Activated CD4-positive, alpha-beta T cell treated with anti-CD3 and anti-CD28 coated beads for 4 hours (primary cell): Measurements from ENCODE around the gene PTN.

Source experiments
- DNase-seq, 2 donors: peaks; one replicate each; pipeline ENCODE4 v3.0.0-alpha.2; 2020

PTN gene, protein sequence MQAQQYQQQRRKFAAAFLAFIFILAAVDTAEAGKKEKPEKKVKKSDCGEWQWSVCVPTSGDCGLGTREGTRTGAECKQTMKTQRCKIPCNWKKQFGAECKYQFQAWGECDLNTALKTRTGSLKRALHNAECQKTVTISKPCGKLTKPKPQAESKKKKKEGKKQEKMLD

DNA sequence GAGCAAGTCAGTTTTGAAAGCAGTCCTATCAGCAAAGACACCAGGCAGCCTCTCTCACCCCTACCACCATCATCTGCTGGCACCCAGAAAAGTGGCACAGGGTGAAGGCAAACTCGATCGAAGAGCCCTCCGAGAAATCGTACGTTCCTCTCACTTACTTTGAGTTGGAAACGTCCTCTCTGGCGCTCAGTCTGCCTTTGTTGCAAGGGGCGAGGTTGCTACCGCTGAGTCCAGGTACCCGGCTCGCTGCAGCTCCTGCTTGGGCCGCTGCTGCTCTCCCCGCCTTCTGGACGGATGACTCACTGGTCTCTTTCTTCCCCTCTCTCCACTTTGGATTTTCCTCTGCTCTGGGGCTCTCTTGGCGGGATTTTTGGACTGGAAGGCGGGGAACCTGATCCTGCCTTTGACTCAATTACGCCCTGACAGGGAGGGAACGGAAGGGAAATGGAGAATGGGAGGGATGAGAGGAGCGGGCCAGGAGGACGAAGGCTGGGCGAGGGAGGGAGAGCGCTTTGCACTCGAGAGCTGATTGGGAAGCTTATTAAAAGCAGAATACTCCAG lies at the start of gene PTN:
PTN (minus strand) TSS at position 453 of the 561 bp plus-strand sequence. CDS start 88,760 bp downstream, outside the sequence.
- no peak for DNase-seq

DNA sequence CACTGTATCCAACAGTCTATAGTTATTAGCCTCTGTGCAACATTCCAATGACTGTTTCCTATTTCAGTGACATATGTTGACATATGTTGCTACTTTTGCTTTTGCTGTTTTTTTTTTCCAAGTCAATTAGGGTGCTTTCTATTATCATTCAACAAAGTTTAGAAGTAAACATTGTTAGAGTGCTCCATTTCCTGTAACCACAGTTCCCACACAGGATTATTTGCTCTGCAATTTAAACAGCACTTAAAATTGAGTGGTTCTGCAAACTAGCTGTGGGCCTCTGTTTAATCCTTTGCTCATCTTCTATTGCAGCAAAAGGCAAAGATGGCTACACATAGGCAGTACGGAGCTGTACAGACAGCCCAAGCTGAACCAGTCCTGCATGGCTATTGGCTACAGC lies 46.5 kb upstream of the PTN start:
- DNase-seq, result no peak

DNA sequence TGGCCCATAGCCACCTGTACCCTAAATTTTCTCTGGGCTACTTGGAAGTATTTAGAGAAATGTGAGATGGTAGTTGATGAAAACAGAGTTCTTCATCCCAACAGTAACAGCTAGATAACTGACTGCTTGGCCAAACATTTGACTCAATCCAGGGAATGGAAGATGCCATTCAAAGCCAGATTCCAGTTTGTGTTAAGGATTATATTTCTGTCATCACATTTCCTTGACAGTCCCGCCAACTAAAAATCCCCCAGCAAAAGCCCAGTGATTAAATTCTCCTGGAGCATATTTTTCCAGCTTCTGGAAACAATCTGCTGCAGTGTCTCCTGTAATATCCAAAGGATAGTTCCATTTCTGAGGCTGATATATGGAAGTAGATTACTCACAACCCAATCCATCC lies 45.4 kb upstream of the PTN start:
- no peak for DNase-seq

DNA sequence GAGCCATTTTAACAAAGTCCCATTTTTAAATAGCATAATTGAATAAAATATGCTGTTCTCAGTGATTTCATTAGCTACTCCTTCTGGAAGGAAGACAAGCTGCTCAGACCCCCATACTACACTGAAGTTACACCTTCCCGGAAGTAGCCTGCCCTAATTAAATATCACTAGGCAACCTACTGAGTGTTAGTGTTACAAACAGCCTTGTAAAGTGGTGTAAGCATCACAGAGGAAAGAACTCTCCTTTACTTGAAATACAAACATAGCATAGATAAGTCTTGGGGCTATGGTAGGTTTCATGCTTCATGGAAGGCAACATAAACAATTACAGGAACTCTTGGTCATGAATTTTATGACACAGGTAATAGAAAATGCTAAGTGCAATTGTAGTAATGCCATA lies 43.4 kb upstream of the PTN start:
- no peak for DNase-seq

DNA sequence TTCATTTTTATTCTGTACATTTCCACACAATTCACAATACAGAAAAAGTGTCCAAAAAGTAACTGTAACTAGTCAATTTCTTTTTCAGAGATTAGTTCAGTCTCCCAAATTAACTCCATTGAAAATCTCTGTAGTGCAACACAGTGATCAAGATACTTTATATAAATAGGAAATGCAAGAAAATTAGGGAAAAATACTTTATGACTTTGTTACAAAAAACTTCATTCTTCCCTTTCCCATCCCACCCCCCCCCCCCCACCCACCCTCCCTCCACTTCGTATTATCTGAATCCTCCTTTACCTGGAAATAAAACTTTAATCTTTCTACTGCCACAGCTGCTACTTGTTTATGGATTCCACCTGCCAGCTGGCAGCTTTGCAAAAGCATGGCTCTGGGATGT lies 37.5 kb upstream of the PTN start:
- no peak for DNase-seq

DNA sequence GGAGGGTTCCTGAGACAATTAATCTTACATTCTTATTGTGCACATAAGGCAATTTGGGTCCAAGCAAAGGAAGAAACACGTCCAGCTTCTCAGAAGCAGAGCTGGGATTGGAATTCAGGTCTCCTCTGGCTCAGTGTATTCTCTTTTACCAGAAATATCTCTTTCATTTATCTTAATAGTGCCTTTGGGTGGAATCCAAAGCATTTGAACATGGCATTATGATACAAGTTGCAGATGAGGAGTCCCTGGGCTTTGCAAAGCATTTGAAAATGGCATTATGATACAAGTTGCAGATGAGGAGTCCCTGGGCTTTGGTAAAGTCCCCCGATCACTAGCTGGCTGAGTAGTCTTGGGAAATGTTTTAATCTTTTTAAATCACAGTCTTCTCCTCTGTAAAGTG lies 30.0 kb upstream of the PTN start:
- DNase-seq, result no peak

DNA sequence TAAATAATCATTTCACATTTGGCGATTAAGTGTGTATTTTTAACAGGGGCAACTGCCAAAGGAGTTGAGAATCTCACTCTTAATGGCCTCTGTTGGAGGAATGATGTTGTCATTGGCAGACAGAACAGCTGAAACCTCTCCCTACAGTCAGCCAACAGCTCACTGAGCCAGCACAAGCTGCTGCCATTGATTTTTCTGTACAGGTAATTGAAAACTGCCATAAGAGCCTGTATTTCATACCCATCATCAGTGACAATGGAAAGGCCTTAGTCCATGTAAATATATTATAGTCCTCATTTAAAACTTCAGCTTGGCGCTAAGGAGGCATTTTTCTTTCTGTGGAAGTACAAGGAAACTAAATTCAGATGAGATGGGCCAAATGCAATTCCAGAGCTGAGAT lies 28.1 kb upstream of the PTN start:
- DNase-seq, result no peak

DNA sequence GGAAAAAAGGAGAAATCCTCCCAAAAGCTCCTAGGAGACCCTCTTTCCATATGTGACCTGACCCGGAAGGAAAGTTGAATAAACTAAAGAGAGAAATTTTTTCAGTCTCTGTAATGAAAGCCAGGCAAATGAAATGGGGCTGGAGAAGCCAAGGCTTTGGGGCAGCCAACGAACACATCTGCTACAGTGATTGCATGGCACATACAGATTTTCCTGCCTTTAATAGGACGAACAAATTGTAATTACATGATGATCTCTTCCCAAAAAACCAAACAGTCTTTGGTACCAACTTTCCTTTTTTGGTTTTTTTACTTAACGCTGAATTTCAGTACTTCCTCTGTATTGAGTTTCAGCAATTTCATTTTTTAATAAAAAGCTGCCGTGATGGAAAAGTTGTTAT lies 23.5 kb upstream of the PTN start:
- DNase-seq, result no peak

DNA sequence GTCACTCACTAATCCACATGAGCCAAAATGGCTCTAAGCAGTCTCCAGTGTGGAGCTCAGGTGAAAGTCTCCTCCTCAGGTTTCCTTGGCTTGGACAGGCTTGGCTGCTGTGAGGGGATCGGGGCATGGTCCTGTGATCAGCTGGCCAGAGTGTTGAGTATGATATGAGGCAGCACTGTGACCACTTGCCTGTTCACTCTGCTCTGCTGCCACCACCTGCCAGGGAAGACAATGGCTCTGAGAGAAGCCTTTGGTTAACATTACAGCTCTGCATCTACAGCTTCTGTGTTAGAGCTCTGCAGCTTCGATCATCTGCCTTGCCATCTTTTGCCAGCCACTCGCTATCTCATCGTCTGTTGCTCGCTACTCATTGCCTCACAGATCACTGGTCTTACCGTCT lies 20.1 kb upstream of the PTN start:
- no peak for DNase-seq

DNA sequence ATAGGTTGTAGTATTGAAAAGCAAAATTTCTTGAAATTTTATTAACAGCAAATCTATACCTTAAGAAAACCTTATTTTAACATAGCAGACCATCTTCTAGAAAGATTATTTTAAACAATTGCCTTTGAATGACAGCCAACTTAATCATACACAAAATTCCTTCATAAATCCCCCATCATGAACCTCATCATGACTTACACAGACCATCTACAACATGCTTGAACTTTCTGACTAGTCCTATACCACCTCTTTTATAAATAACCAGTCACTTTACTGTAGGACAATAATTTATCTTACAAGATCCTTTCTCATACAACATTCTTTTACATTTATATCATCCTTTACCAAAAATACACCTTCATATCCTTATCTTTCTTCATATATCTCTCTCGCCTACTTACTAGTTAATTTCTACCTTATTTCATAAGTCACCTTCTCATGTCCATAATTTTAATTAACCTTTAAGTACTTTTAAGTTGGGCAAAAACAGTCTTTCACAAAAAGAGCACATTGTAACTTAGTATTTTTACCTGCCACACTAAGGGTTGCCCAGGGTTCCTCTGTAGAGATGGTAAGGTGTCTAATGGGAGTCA lies 16.6 kb upstream of the PTN start:
- no peak for DNase-seq

DNA sequence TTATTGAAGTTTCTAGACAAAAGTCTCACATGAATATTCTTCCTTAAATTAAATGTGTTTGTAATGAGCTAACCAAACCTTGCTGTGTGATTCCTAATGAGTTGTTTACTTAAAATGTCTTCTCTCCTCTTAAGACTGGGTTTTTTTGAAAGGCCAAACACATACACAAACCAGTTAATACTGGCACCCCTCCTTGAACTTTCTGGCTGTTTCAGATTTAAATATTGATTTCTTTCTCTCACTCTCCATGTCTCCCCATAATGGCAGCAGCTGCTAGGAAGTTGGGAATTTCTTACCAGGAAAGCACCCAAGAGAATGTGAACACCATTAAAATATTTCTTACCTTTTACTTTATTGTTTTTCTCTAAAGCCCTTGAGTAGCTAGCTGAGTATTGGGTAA lies 11.4 kb upstream of the PTN start:
- no peak for DNase-seq

DNA sequence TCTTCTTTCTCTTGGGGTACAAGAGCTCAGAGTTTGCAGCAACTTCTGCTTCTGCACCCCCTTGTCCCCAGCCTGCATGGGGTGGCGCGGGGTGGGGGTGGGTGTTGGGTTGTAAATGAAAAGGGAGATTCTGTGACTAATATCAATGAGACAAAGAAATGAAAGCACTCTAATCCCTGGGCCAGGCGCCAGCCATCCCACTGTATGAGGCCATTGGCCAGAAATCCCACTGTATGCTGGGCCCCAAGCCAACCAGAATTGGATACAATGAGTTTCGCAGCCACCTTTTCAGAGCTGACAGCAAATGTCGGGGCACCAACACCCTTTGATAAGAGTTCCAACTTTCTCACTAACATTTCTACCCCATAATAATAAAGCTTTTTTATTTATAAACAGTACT lies 10.9 kb upstream of the PTN start:
- DNase-seq, result no peak

DNA sequence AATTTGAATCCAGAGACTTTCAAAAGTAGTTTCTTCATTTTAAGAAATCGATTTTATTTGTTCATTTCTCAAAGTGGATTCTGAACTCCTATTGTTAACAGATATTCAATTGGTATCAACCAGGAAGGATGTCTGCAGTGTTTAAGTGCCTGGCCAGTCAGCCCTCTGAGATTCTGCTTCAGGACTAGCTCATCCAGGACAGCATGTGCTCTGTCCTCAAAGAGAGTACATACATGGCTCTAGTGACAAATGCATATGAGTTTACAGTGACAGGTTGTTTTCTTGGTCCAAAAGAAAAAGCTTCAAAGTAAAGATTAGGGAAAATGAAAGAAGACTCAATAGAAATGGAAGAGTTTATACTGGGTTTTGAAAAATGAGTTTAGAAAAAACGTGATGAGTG lies 8.4 kb upstream of the PTN start:
- DNase-seq, result no peak

DNA sequence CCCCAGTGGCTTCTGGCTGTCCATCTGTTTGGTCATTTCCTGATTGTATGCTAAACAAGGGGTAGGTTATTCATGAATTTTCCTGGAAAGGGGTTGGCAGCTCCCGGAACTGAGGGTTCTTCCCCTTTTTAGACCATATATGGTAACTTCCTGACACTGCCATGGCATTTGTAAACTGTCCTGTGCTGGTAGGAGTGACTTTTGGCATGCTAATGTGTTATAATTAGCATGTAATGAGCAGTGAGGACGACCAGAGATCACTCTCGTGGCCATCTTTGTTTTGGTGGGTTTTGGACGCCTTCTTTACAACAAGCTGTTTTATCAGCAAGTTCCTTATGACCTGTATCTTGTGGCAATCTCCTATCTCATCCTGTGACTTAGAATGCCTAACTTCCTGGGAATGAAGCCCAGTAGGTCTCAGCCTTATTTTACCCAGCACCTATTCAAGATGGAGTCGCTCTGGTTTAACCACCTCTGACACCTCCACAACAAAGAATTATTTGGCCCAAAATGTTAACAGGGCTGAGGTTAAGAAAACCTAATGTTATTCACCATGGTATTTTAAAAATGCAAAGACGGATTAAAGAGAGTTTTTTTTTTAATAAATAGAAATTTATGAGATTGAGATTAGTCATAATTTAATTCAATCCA lies 2.4 kb upstream of the PTN start:
- DNase-seq, result no peak

DNA sequence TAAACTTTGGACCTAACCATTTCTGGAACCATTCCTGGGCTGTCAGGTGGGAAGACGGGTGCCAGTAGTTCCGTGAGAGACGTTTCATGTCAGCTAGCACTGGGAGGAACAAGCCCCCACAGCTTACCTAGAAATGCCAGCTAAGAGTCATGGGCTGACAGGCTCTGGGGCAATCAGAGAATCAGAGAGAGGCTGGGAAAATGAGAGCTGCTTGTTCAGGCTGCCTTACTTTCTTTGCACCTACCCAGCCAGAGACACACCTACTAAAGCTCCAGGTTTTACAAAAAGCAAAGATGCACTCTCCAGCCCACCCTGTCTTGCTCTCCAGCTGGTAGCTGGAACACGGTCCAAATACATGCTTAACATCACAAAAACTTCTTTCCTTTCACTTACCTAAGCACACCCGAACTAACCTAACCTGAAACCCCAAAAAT lies 688 bp downstream of the PTN start:
- no peak for DNase-seq

DNA sequence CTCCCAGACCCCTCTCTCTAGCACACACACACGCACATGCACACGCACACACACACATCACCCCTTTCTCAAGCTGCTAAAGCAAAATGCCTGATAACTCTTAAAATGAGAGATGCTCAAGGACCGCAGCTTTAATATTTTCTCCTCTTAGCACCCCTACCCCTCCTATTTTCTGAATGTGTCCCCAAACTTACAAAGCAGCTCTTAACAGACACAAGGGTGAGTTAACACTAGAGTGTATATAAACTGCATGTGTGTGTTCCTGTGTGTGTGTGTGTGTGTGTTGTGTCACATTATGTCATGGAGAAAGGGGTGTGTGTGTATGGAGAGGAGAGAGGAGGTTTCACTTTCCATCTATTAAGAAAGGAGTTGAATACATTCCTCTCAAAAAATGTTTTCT lies 1.3 kb downstream of the PTN start:
- no peak for DNase-seq

DNA sequence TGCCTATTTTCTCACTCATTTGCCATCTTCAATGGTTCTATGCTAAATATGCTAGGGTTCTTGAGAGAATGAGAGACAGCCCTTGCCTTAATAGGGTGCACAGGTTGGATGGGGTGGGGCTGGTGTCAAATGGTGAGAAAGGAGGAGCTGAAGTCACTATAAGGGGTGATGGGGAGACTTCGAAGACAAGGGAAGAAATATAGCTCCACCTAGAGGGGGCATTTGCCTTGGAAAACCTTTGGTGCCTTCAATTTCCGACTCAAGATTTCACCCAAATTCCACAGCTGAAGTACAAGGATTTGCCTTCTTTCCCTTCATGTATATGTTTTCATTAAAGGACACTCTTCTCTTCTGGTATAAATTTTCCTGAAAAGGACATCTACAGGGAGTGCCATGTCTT lies 5.6 kb downstream of the PTN start:
- no peak for DNase-seq

DNA sequence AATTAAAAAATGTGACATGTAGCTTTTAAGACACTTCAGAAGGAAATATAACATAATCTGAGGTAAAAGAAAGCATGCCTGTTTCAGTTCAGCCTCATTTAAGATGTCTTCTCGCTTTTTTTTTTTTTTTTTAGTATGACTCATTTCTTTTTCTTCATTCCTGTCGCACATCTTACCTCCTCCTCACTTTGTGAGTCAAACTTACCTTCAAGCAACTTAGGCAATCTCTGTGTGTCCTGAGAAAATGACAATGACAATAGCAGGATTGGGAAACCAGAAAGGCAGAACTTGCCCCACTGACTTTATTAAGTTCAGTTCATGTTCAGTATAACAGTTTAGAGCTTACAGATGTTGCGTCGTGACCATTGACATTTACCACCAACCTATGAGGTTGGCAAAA lies 7.7 kb downstream of the PTN start:
- no peak for DNase-seq

DNA sequence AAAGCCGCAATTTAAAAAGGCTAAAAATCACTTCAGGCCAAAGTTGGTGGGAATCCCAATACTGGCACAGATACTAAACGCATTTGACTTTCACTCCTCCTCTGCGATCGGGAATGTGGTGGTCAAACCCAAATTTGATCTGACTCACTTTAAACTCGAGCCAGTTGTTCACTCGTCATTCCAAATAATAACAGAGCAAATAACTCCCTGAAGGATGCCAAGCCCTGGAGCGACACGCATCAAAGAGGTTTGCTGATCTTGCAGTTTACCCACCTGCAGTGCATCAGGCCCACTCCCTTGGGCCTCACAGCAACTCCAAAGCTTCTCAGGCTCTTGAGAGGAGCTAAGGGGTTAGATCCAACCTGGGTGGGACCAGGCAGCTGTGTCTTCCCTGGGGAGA lies 12.2 kb downstream of the PTN start:
- DNase-seq, result no peak

DNA sequence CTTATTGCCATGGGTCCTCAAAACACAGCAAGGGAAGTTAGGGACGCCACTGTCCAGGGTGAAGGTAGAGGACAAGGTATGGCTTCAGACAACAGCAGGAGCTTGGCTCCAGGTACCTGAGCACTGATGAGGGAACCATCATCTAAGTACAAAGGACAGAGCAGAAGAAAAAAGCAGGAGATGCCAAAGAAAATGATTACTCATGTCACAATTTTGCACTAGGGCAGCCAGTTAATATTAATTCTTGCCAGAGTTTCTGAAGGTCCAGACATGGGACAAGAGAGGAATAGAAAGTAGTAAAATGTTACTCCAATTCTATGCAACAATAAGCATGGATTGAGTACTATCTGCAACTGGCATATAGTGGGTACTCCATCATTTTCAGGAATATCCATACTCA lies 14.1 kb downstream of the PTN start:
- DNase-seq, result no peak

DNA sequence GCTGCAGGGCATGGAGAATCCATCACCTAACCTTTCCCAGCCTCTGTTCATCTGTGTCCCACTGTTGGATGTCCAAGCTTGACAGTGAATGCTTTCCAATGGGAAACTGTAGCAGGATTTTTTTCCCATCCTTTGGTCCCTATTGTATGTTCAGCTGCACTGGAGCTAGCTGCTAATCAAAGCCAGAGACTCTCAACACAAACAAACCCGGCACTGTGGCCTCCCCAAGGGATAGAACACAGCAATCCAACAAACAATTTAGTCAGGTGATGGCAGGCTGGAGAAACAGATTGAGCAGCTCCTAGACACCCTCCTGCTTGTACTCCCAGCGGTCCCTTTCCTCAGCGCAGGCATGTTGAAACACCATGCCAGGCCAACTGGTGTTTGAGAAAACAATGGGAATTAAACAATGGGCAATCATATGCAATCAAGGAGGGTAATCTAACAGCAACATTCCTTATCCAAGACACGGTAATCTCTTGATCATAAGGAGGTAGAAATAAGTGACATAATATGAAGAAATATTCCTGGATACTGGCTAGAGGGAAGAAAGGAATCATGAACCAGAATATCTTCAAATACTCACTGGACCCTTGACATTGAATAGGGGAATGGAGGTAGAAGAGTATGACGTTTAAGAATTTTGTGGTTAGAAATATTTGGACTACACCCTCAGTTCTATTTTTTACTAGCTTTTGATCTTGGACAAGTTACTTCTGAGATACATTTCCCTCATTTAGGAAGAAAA lies 15.0 kb downstream of the PTN start:
- DNase-seq, result no peak

DNA sequence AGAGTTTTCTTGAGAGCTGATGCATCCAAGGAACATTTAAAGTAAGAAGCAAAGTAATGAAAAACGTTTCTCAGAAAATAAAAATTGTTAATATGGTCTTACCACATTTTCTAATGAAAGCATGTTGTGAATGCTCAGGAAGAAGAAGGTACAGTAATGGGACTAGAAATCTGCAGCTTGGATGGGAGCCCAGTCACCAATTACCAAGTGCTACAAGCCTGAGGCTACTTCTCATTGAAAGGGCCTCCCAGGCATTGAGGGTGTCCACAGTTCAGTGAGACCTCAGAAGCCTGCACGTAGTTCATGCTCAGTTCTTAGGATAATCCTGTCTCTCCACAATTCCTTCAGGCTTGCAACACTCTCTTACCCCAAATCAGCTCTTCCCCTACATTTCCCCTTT lies 17.6 kb downstream of the PTN start:
- no peak for DNase-seq

DNA sequence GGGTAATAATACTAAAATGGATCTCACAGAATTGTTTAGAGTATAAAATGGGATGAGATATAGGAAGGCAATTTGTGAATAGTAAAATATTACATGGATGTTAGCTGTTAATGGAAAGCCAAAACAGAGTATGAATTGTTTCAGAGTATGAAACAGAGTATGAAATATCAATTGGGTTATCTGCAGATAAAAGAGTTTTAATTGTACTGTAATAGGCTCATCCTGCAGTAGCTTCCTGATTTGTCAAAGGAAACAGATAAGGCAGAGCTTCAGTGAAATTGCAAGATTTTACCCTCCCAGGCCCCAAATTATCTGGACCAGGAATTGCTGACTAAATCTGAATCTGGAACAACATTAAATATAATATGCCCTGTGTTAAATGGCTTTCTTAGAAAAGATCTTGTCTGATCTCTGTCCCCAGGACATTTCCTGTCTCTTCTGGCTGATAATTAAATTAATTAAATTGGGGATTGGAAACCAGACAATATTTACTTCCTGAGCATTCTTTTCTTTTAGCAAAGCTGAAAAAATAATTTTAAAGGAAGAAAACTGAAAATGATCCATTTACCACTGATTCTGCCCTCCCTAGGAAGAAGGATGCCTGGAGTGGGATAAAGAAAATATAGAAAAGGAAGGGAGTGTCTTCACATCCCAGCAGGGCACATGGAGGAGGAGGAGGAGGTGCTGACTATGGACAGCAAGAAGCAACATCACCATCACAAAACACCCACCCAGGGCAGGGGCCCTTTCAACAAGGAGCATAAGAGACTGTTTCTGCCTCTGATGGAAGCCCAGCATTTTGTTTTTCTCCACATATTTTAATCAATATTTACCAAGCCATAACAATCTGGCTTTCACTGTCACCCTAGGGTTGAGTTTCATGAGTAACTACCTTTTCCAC lies 18.5 kb downstream of the PTN start:
- no peak for DNase-seq
